HAP-1 (cell line): ENCODE data around the gene XPA.
"Not testable (repeated sequence)": the region's sequence is repeated elsewhere in the genome, so short reads cannot be mapped to it uniquely, and the experiment has no call there.

Source experiments
- DNase-seq, 2 experiments: peaks; one replicate each; pipeline ENCODE4 v3.0.0-alpha.2; 2016 to 2020; ENCODE audit warnings: low spot score in 2 of 2
- H3K27me3 ChIP-seq: fragments of 250-450 bp; sonication (Bioruptor Pico); 2 replicates; pipeline ENCODE4 v1.5.1; 2020; ENCODE audit warnings: low read depth, mild to moderate bottlenecking, moderate library complexity
- H3K36me3 ChIP-seq: fragments of 250-450 bp; sonication (Bioruptor Pico); replicated peaks from 2 replicates; pipeline ENCODE4 v1.5.1; 2020; ENCODE audit warnings: mild to moderate bottlenecking
- H3K4me1 ChIP-seq: fragments of 250-450 bp; sonication (Bioruptor Pico); 2 replicates; pipeline ENCODE4 v1.5.1; 2020; ENCODE audit warnings: mild to moderate bottlenecking
- H3K4me3 ChIP-seq: fragments of 250-450 bp; sonication (Bioruptor Pico); 2 replicates; pipeline ENCODE4 v1.5.1; 2020; ENCODE audit warnings: mild to moderate bottlenecking, moderate library complexity
- H3K9me3 ChIP-seq: fragments of 250-450 bp; sonication (Bioruptor Pico); 2 replicates; pipeline ENCODE4 v1.5.1; 2020; ENCODE audit warnings: mild to moderate bottlenecking, moderate library complexity
- in situ Hi-C: fragments of 300-500 bp; cut with MboI; formaldehyde crosslinking; loops from 3 replicates; pipeline ENCODE4 v1.14.3; 2020; ENCODE audit warnings: low sequenced_read_pairs, inconsistent platforms, mixed read lengths

XPA gene

DNA sequence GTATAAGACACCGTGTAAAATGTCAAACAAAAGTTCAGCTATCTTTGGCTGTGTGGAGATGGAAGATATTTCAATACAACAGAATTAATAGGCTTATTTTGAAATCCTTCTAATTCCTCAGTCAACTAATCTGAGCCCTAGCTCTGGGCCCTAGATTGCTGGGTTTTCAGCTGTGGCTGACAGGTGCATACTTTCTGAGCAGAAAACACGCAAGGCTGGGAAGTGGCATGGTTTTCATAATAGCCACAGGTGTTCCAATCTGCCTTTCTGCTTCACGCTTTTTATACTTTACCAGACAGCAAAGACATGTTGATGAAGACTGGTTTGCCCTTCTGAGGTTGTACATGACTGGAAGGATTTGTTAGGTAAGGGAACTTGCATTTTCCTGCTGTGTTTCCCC is 20.7 kb upstream of the XPA start:
- in situ Hi-C loops, result loop anchor here (25.0 kb wide), 1 partner anchor 544 kb away; the partner anchor contains the start of gene TBC1D2
- Histone ChIP-seq H3K4me1 (no peaks in the 10 kb centered on the region; the same call in 1 of the 2 replicates), H3K9me3 (no peaks in the 10 kb centered on the region; the same call in 1 of the 2 replicates), H3K27me3 (0 out of 2 replicates have a peak, but pooled peaks cover 9% of the 10 kb centered on the region), H3K36me3 (no peaks in the 10 kb centered on the region), H3K4me3 (no peak overlapping the region)
- DNase-seq, result no peak

DNA sequence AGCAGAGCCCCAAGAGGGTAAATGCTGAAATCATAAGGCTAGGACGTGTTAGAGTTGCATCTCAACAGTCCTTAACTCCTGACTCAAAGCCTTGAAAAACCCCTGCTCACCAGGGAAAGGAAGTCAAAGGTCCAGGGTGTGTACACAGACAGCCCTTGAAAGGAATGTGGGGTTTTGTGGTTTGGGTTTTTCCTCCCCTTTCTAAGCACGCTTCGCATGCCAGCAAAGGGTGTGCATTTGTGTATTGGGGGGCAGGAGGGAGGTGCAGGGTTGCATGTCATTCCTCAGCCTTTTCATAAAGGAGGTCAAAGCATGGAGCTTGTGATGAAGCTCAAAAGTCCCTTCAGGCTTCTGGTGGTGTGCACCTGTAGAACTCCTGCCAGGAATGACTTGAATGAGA is 17.3 kb upstream of the XPA start:
- in situ Hi-C loops, result loop anchor here (25.0 kb wide), 1 partner anchor 548 kb away; the partner anchor contains the start of gene TBC1D2

DNA sequence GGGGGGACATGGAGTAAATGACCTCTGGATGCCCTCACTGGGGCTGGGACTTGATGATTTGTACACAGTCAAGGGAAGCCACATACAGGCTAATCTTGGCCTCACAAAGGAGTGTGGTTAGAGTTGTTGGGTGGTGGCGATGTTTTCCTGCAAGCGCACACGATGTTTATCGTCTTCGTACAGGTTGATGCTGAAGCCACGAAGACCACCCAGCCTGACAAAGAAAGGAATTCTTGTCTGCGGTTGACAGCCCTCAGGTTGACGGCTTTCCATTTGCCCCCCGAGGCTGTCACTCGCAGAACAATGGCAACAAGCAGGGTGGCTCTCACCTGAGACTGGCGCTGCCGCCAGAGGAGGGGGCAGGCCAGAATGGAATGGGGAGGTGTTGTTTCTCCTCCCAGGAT is 14.1 kb upstream of the XPA start:
- Histone ChIP-seq H3K9me3 (no peaks in the 10 kb centered on the region), H3K27me3 (peaks cover 21% of the 10 kb centered on the region), H3K36me3 (no peaks in the 10 kb centered on the region), H3K4me3 (no peak overlapping the region), H3K4me1 (no peaks in the 10 kb centered on the region; the same call in 1 of the 2 replicates)
- in situ Hi-C loops, result loop anchor here (25.0 kb wide), 1 partner anchor 551 kb away; the partner anchor contains the start of gene TBC1D2
- DNase-seq, result no peak

More for the DNA sequence above, 17.3 kb upstream of the XPA start:
- Histone ChIP-seq H3K9me3 (no peaks in the 10 kb centered on the region; the same call in 1 of the 2 replicates), H3K36me3 (no peaks in the 10 kb centered on the region), H3K4me1 (no peaks in the 10 kb centered on the region; the same call in 1 of the 2 replicates), H3K27me3 (0 out of 2 replicates have a peak, but pooled peaks cover 9% of the 10 kb centered on the region), H3K4me3 (no peak overlapping the region)
- DNase-seq, result no peak

DNA sequence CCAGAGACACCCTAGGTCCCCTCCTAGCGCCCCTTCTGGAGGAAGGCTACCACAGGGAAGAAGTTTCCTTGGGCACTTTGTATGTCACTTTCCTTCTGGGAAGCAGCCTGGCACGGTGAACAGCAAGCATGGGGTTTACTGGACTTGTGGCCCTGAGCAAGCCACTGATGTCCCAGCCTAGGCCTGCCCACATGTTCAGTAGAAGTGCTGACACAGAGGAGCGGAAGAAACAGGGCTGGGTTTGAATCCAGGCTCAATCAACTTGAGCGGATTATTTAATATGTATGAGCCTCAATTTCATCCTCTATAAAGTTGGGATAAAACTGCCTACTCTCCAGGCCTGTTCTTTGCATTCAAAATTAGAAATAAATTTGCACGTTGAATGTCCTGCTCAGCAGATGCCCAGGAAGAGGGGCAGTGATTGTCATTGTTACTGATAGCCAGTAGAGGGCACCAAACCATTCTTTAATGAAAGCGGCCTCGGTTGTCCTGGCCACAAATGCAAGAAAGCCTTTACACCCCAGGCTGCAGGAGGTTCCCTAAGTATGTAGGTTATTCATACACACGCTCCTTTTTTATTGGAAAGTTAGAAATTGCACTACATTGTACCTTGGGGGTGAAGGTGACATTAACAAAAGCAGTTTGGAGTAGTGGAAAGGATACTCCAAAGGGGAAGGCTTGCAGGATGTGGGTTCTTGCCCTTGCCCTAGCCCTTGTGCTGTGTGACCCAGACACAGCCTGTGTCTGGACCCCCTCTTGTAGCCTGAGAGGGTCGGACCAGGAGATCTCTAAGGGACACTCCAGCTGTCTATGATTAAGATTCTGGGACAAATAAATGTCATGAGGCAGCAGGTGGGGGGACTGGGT is 13.4 kb upstream of the XPA start:
- no peak overlapping the region for H3K4me3 ChIP-seq
- peak; percentile 57 to 58 for DNase-seq
- in situ Hi-C loops, result loop anchor here (25.0 kb wide), 1 partner anchor 552 kb away; the partner anchor contains the start of gene TBC1D2
- no peaks in the 10 kb centered on the region for H3K36me3 ChIP-seq
- no peaks in the 10 kb centered on the region for H3K9me3 ChIP-seq
- H3K27me3 ChIP-seq, result peaks cover 21% of the 10 kb centered on the region
- no peaks in the 10 kb centered on the region; the same call in 1 of the 2 replicates for H3K4me1 ChIP-seq

DNA sequence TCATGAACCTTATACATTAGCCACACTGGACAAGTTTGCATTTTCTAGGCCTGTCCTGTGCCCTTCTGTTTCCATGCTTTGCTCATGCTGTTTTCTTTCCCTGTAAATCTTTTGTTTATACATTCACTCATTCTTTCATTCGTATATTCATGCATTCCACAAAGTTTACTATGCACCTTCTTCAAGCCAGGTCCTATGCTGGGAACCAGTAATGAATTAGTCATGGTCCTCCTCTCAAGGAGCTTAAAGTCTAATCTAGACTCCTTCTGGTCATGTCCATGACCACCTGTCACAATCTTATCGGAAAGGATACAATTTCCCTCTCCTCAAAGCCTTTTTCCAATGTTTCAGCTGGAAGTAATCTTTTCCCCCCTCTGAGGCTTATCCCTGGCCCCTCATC is 9.1 kb upstream of the XPA start:
- no peak overlapping the region for H3K4me3 ChIP-seq
- in situ Hi-C loops, result loop anchor here (10.0 to 25.0 kb wide), 2 partner anchors 199 to 556 kb away; partner anchors contain the start of gene TBC1D2
- no peaks in the 10 kb centered on the region for H3K9me3 ChIP-seq
- H3K36me3 ChIP-seq, result no peaks in the 10 kb centered on the region
- H3K27me3 ChIP-seq, result peaks cover 14% of the 10 kb centered on the region
- no peak for DNase-seq
- H3K4me1 ChIP-seq, result no peaks in the 10 kb centered on the region

DNA sequence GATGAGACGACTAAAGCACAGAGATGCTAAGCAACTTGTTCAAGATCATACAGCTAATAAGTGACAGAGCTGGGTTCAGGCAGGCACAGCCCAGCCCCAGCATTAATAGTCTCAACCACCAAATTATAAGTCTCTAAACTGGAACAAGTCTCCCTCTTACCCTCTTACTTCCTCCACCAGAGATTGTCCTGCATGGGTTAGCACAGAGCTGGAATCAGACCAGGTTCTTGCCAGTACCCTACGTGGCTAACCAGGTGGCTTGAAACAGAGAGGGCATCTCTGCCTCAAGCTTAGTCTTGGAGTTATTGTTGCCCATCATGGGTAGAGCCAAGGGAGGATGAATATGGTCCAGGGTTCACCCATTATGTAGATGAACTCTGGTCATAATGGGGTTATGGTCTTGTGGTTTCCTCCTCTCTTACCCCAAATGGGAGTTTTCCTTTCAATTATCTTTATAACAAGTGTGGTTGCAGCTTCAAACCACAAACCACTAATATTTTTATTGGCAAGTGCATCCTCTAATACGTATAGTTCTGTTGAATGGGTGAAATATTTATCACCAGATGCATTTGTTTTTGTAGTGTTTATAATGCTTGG is 8.3 kb upstream of the XPA start:
- Histone ChIP-seq H3K36me3 (no peaks in the 10 kb centered on the region), H3K9me3 (no peaks in the 10 kb centered on the region), H3K27me3 (peaks cover 14% of the 10 kb centered on the region), H3K4me1 (no peaks in the 10 kb centered on the region), H3K4me3 (no peak overlapping the region)
- no peak for DNase-seq
- in situ Hi-C loops, result loop anchor here (10.0 to 25.0 kb wide), 2 partner anchors 199 to 557 kb away; partner anchors contain the start of gene TBC1D2

DNA sequence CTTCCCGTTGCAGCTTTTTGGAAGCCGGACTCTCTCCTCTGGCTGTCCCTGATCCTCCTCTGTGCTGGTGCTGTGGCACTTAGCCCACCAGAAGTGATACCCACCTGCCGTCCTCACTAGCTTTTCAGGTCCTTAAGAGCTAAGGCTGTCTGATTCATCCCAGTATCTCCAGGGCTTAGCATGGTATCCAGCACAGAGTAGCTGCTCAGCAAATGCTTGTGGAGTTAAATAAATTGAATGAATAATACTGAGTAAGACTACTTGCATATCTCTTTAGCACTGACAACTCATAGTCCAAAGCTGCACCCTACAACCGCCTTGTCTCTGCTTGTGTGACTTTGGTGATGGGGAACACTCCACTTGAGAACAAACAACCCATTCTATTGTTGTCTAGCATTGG is 7.7 kb upstream of the XPA start:
- in situ Hi-C loops, result loop anchor here (10.0 to 25.0 kb wide), 2 partner anchors 200 to 557 kb away; partner anchors contain the start of gene TBC1D2
- H3K9me3 ChIP-seq, result no peaks in the 10 kb centered on the region
- H3K27me3 ChIP-seq, result peaks cover 14% of the 10 kb centered on the region
- no peaks in the 10 kb centered on the region for H3K4me1 ChIP-seq
- no peak for DNase-seq
- H3K36me3 ChIP-seq, result no peaks in the 10 kb centered on the region
- no peak overlapping the region for H3K4me3 ChIP-seq

DNA sequence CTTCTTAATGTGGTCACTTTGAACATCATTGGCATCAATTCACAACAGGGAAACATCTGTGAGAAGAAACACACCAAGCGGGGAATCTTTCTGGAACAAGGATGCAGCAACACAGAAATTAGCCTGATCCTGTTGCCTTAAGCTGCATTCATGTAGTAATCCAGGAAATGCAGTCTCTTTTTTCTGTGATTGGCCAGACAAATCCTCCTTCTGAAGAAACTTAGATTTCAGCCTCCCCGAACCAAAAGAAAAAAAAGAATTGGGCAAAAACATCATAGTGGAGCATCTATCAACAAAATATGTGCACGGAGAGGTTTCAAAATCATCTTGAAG is 7.2 kb upstream of the XPA start:
- in situ Hi-C loops, result loop anchor here (10.0 to 25.0 kb wide), 2 partner anchors 200 to 558 kb away; partner anchors contain the start of gene TBC1D2
- Histone ChIP-seq H3K4me3 (no peak overlapping the region), H3K4me1 (no peaks in the 10 kb centered on the region), H3K27me3 (peaks cover 14% of the 10 kb centered on the region), H3K36me3 (no peaks in the 10 kb centered on the region), H3K9me3 (no peaks in the 10 kb centered on the region)
- no peak for DNase-seq

DNA sequence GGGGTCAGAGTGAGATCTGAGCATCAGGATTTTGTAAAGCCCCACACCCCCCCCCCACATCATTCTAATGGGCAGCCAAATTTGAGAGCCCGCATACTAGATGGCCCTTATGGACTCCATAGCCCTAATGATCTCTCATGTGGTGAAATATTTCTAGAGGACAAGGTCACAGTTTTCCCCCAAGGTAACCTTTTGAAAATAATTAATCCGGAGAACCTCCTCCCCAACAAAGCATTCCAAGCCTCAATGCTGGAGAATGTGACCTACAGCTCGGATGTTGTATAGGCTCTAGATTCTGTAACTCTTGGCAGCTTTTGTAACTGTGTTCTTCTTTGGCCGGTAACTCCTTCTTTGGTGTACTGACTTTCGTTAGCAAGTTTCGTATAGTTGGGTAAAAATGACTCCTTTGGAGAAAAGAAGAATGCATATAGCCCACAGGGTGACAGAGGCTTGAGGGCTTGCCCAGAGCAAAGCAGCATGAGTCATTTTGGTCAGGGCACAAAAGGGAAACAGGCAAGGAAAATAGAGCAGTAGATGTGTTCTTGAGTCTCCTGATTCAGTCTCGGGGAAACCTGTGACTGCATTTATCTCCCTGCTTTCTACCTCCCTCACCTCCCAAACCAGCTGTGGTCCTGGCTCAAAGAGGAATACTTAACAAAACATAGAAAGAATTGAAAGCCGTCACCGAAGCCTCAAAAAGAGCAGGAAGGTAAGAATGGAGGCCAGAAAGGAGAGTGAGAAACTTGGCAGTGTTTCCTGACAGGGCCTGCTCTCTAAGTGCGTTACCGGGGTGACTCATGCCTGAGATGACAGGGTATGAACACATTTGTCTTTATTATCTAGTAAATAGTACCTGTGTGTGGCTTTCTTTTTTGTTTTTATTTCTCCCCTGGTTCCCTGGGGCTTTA is 6.6 kb upstream of the XPA start:
- Histone ChIP-seq H3K4me1 (no peaks in the 10 kb centered on the region), H3K9me3 (no peaks in the 10 kb centered on the region), H3K27me3 (peaks cover 14% of the 10 kb centered on the region), H3K4me3 (no peak overlapping the region), H3K36me3 (no peaks in the 10 kb centered on the region)
- DNase-seq, result no peak
- in situ Hi-C loops, result loop anchor here (10.0 to 25.0 kb wide), 2 partner anchors 201 to 559 kb away; partner anchors contain the start of gene TBC1D2

DNA sequence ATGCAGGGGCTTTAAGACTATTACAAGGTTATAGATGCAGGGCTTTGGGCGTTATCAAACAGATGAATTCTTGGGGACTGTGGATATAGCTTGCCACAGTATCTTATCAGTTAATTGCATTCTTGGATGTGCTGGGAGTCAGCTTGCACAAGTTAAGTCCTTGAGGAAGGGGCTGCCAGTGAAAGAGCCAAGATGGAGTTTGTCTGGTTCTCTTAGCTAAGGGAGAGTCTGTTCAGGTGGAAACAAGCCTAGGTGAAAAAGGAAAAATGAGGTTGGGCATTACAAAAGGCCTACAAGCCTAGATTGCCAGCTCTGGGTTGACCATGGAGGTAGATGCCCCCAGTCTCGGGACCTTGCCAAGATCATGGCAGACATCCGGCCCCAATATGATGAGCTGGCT is 2.7 kb upstream of the XPA start:
- peaks cover 14% of the 10 kb centered on the region for H3K4me1 ChIP-seq
- in situ Hi-C loops, result loop anchor here (10.0 to 25.0 kb wide), 2 partner anchors 205 to 562 kb away; partner anchors contain the start of gene TBC1D2
- DNase-seq, result not testable (repeated sequence)

DNA sequence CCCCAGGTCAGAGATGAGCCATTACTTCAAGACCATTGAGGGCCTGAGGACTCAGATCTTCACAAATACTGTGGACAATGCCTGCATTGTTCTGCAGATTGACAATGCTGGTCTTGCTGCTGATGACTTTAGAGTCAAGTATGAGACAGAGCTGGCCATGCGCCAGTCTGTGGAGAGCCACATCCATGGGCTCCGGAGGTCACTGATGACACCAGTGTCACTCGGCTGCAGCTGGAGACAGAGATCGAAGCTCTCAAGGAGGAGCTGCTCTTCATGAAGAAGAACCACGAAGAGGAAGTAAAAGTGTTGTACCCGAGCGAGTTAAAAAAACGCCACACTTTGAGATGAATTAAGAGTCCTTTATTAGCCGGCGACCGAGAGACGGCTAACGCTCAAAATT is 2.1 kb upstream of the XPA start:
- DNase-seq, H3K4me3 ChIP-seq, H3K36me3 ChIP-seq, H3K9me3 ChIP-seq, in situ Hi-C loops, H3K27me3 ChIP-seq: not testable (repeated sequence)
- peaks cover 19% of the 10 kb centered on the region for H3K4me1 ChIP-seq

More for the DNA sequence above, 2.7 kb upstream of the XPA start:
- not testable (repeated sequence) for H3K36me3 ChIP-seq, H3K27me3 ChIP-seq, H3K9me3 ChIP-seq, H3K4me3 ChIP-seq

DNA sequence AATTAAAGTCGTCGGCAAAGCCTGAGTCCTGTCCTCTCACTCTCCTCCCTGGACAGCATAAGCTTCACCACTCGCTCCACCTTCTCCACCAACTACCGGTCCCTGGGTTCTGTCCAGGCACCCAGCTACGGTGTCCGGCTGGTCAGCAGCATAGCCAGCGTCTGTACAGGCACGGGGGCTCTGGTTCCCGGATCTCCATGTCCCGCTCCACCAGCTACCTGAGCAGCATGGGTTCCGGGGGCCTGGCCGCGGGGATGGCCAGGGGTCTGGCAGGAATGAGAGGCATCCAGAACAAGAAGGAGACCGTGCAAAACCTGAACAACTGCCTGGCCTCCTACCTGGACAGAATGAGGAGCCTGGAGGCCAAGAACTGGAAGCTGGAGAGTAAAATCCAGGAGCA is 1.7 kb upstream of the XPA start:
- in situ Hi-C loops, result no loop called here
- H3K4me1 ChIP-seq, result peaks cover 23% of the 10 kb centered on the region
- H3K9me3 ChIP-seq, result no peaks in the 10 kb centered on the region
- H3K27me3 ChIP-seq, result no peaks in the 10 kb centered on the region
- no peak for DNase-seq
- H3K36me3 ChIP-seq, result no peaks in the 10 kb centered on the region
- H3K4me3 ChIP-seq, result no peak overlapping the region

DNA sequence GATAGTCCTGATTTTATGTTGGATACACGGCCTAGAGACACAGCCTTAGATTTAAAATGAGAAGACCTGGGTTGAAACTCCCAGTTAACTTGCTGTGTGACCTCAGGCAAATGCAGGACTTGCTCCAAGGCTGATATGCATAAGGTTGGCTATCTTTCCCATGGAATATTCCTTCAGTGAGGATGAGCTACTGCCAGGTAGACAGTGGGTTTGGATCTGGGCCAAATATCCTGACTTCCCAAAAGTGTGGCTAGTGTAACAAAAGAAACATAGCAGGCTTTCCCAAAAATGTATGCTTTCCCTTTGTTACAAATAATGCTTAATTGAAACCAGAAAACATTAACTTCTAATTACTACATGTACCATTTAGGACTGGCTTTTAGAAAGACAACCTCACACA is 697 bp upstream of the XPA start:
- no peaks in the 10 kb centered on the region for H3K9me3 ChIP-seq
- no peak for DNase-seq
- H3K27me3 ChIP-seq, result no peaks in the 10 kb centered on the region
- in situ Hi-C loops, result no loop called here
- H3K4me1 ChIP-seq, result peaks cover 31% of the 10 kb centered on the region
- no peak overlapping the region for H3K4me3 ChIP-seq
- H3K36me3 ChIP-seq, result no peaks in the 10 kb centered on the region; the same call in 1 of the 2 replicates
